Pancreas (tissue), 10 donors: ENCODE measurements around the gene FGD5. TPM values are rescaled to one million over a fixed set of nuclear protein-coding genes. Genes with fewer than 3 reads are reported as not detected.
A peak's percentile ranks its signal among the peaks of the same experiment; 100 is the strongest.

ENCODE experiments used
- ATAC-seq, 4 donors: fragments of 200-7000 bp; cut with Tn5 transposase; one replicate each; pipeline versions ENCODE4 v1.8.0 to v1.9.1; 2020; ENCODE audit warnings: mild to moderate bottlenecking in 4 of 4, moderate library complexity in 4 of 4
- DNase-seq, 6 donors: peaks; one replicate each; pipeline ENCODE4 v3.0.0-alpha.2; 2020
- FAIRE-seq: peaks from 2 replicates; lab custom pipeline; 2012; peaks lifted over from hg19 to GRCh38; lab: Jason Lieb, UNC
- H3K27ac ChIP-seq, 4 donors: fragments of 200-600 bp; sonication (generic); 1 replicate in 3 of 4; 2 replicates in 1 of 4; pipeline versions ENCODE4 v1.5.0 to v1.8.0; 2020
- H3K27me3 ChIP-seq, 4 donors: fragments of 200-600 bp; one replicate each; pipeline ENCODE4 v1.8.0; 2021
- H3K36me3 ChIP-seq, 3 donors: fragments of 200-600 bp; sonication (generic) in 1 of 3; one replicate each; pipeline versions ENCODE4 v1.5.0 to v1.8.0; 2020 to 2021
- H3K4me1 ChIP-seq, 3 donors: fragments of 200-600 bp; one replicate each; pipeline ENCODE4 v1.8.0; 2021
- H3K4me3 ChIP-seq, 4 donors: fragments of 200-600 bp; sonication (generic) in 2 of 4; one replicate each; pipeline versions ENCODE4 v1.5.0 to v1.8.0; 2020 to 2021
- H3K9me3 ChIP-seq, 4 donors: fragments of 200-600 bp; one replicate each; pipeline ENCODE4 v1.8.0; 2021
- WGBS, 2 donors: extraction: QIAGEN DNeasy Blood & Tissue Kit; methylation state at CpG; one replicate each; pipeline ENCODE4 v1.1.7; 2013; 5-methylcytosine and 5-hydroxymethylcytosine counted together
- intact Hi-C, 3 donors: fragments of 100-400 bp; cut with DNase I; formaldehyde crosslinking; loops; one replicate each; pipeline versions ENCODE4 v1.11.1 to v1.14.2; 2022
- polyA plus RNA-seq, 2 donors: library from polyadenylated mRNA; stranded (reverse); fragments of 200-250 nt; gene quantifications; one replicate each; pipeline ENCODE4 v1.2.3, GENCODE V29; 2013
- total RNA-seq, 6 donors: library from RNA; stranded (reverse); fragmentation: NEBNext Ultra II Directional in 4 of 6; extraction: Animal tissue kit (Norgen Biotek cat#: 25700) in 4 of 6; gene quantifications; one replicate each; pipeline versions ENCODE4 v1.2.1 to v1.2.4, GENCODE V29; 2021 to 2023
- TF ChIP-seq, protein P1 (sequence below), 4 donors: fragments of 200-600 bp; sonication (generic) in 3 of 4; IDR thresholded peaks; one replicate each; pipeline versions ENCODE4 v1.5.0 to v1.8.0; 2021; ENCODE audit warnings: antibody characterized with exemption in 4 of 4
- donor health status: healthy with polysubstance abuse.
- donor health status: DM: no; HTN: no; CAD: no; lungs with moderate emphysema.
- donor health status: DM: no; HTN: no; CAD: no.
- donor health status: control.
- donor health status: control.
- donor health status: Bipolar disorder and iron deficiency.
- donor health status: DM: yes; HTN: yes; CAD: no.
- donor health status: DM: no; HTN: no; CAD: no.
- donor health status: DM: no; HTN: no; CAD: no.
- donor health status: DM: yes; HTN: yes; CAD: no.

The FGD5 gene
- total and polyA plus RNA-seq, 8 donors, result 2.2 to 7.1 (median 3.3) TPM

DNA sequence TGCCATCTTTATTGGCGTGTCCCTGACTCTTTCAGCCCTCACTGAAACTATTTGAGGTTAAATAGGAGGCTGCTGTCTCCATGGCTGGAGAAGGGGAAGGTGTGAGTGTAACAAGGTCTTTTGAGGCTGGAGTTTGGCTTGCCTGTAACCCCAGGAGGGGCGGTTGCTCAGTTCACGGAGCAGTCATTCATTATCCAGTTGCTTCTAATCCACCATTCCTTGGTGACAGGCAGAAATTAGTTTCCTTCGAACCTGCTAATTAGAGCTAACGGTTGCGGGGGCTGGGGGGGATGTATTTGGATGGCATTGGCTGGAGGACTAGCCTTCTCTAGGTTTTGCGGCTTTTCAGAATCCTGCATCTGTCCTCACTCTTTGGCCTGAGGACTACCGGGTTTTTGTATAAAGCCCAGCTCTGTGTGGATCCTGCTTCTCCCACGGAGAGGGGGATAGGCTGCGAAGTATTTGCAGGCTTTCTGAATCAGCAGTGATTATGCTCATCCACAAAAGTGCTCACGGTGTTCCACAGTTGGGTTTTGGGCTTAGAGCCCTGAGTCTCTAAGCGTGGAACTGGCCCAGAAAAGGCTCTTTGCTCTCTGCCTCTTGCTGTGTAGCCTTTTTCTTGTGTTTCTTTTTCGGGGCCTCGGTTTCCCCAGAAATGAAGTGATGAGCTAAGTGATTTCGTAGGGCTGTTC, 18.6 kb downstream of the FGD5 start:
- no peak overlapping the region for H3K27ac ChIP-seq
- ATAC-seq, result peak in 1 of 4 donors; percentile 44
- no peak for DNase-seq
- no peaks in the 10 kb centered on the region for H3K36me3 ChIP-seq
- intact Hi-C loops, result no loop called here
- H3K9me3 ChIP-seq, result no peaks in the 10 kb centered on the region
- H3K27me3 ChIP-seq, result no peaks in the 10 kb centered on the region
- no peak overlapping the region for H3K4me3 ChIP-seq
- WGBS, 2 donors, result 66 to 69% methylated on average over 15 of the region's 15 CpGs
- FAIRE-seq, result no peak
- TF ChIP-seq, protein P1, sequence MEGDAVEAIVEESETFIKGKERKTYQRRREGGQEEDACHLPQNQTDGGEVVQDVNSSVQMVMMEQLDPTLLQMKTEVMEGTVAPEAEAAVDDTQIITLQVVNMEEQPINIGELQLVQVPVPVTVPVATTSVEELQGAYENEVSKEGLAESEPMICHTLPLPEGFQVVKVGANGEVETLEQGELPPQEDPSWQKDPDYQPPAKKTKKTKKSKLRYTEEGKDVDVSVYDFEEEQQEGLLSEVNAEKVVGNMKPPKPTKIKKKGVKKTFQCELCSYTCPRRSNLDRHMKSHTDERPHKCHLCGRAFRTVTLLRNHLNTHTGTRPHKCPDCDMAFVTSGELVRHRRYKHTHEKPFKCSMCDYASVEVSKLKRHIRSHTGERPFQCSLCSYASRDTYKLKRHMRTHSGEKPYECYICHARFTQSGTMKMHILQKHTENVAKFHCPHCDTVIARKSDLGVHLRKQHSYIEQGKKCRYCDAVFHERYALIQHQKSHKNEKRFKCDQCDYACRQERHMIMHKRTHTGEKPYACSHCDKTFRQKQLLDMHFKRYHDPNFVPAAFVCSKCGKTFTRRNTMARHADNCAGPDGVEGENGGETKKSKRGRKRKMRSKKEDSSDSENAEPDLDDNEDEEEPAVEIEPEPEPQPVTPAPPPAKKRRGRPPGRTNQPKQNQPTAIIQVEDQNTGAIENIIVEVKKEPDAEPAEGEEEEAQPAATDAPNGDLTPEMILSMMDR (IDR thresholded peaks at IDR 0.05), result no peak
- H3K4me1 ChIP-seq, result no peaks in the 10 kb centered on the region

DNA sequence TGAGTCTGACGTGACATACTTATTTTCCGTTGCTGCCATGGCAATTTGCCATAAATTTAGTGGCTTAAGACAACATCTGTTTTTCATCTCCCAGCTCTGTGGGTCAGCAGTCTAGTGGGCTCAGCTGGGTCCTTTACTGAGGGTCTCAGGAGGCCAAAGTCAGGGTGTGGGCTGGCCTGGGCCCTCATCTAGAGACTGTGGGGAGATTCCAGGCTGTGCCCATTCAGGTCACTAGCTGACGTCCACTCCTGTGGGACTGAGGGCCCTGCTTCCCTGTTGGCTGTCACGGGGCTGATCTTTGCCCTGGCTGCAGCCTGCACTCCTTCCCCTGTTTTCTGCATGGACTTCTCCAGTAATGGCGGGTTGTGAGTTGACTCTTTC, 19.1 kb downstream of the FGD5 start:
- Histone ChIP-seq H3K4me1 (no peaks in the 10 kb centered on the region), H3K27ac (no peak overlapping the region), H3K4me3 (no peak overlapping the region), H3K27me3 (no peaks in the 10 kb centered on the region), H3K36me3 (no peaks in the 10 kb centered on the region), H3K9me3 (no peaks in the 10 kb centered on the region)
- intact Hi-C loops, result no loop called here
- FAIRE-seq, result no peak
- ATAC-seq, result peak in 1 of 4 donors; percentile 42
- DNase-seq, result no peak
- TF ChIP-seq, protein P1 (IDR thresholded peaks at IDR 0.05), result no peak
- 49 to 53% methylated on average over 5 of the region's 5 CpGs for WGBS, 2 donors

DNA sequence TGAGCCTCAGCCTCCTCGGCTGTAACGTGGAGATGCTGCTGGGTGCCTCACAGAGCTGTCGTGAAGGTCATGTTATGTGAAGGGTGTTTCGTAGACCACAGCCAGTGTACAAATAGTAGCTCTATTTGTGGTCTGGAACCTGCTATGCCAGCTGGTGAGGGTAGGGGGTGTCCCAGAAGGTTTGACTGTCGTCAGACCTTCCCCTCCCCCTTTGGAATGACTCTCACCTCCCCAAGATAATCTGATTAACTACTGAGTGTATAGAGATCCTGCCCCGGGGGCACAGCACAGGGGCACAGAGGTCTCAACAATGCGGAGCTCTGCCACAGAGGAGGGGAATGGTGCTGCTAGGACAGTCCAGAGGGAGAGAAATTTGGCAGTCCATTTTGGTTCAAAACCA, 20.5 kb downstream of the FGD5 start:
- no peak for ATAC-seq
- intact Hi-C loops, result no loop called here
- H3K36me3 ChIP-seq, result no peaks in the 10 kb centered on the region
- no peak overlapping the region for H3K27ac ChIP-seq
- DNase-seq, result no peak
- FAIRE-seq, result no peak
- 51 to 61% methylated on average over 7 of the region's 7 CpGs for WGBS, 2 donors
- TF ChIP-seq, protein P1 (IDR thresholded peaks at IDR 0.05), result no peak
- no peak overlapping the region for H3K4me3 ChIP-seq
- H3K9me3 ChIP-seq, result no peaks in the 10 kb centered on the region
- no peaks in the 10 kb centered on the region for H3K4me1 ChIP-seq
- H3K27me3 ChIP-seq, result no peaks in the 10 kb centered on the region

DNA sequence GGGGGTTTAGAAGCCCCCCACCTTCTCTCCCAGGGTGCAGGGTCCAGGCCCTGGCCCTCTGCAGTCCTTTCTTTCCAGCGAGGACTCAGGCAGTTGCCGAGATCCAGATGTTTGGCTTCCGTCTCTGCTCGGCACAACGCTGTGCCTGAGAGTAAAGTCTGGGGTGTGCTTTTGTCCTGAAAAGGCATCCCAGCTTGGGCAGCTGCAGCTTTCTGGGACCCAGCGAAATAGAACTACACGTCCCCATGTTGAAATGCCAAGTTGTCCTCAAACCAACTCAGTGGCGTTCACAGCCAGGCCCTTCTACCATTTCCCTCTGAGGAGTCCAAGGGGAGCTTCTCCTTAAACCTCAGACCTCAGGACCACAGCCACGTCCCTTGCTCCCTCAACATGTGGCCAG, 23.1 kb downstream of the FGD5 start:
- no peaks in the 10 kb centered on the region for H3K27me3 ChIP-seq
- DNase-seq (no peak), ATAC-seq (no peak), FAIRE-seq (no peak)
- TF ChIP-seq, protein P1 (IDR thresholded peaks at IDR 0.05), result no peak
- no peak overlapping the region for H3K4me3 ChIP-seq
- WGBS, 2 donors, result 55 to 62% methylated on average over 9 of the region's 9 CpGs
- H3K4me1 ChIP-seq, result no peaks in the 10 kb centered on the region
- intact Hi-C loops, result no loop called here
- no peaks in the 10 kb centered on the region for H3K9me3 ChIP-seq
- H3K36me3 ChIP-seq, result no peaks in the 10 kb centered on the region
- no peak overlapping the region for H3K27ac ChIP-seq

DNA sequence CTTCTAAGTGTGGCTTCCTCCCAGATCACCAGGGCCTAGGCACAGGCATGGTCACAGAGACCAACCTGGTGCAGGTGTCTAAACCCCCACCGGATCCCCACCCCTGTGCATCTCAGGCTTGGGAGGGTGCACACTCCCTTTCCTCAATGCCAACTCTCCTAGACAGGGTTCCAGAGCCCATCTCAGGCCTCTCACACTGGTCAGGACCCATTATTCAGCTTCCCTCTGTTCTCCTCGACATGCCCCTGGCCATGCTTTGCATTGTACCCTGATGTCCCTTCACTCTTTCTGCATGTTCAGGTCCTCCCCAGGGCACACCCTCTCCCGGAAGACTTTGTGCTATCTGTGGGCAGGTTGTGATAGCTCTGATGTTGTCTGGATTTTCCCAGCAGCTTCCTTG, 23.5 kb downstream of the FGD5 start:
- H3K4me3 ChIP-seq, result no peak overlapping the region
- H3K36me3 ChIP-seq, result no peaks in the 10 kb centered on the region
- H3K27ac ChIP-seq, result no peak overlapping the region
- no peak for DNase-seq
- FAIRE-seq, result no peak
- no peaks in the 10 kb centered on the region for H3K9me3 ChIP-seq
- H3K27me3 ChIP-seq, result no peaks in the 10 kb centered on the region
- no peaks in the 10 kb centered on the region for H3K4me1 ChIP-seq
- ATAC-seq, result no peak
- intact Hi-C loops, result no loop called here
- 62 to 82% methylated on average over 3 of the region's 3 CpGs for WGBS, 2 donors
- TF ChIP-seq, protein P1 (IDR thresholded peaks at IDR 0.05), result no peak
